Neuronal stem cell (in vitro differentiated cells): ENCODE results near the gene PC.

Experiments used
- DNase-seq: peaks from one replicate; pipeline ENCODE4 v3.0.0-alpha.2; 2013; ENCODE audit warnings: low spot score
- H2AFZ ChIP-seq: one replicate; pipeline ENCODE4 v1.6.1; 2013; ENCODE audit warnings: mild to moderate bottlenecking, low read length, inconsistent platforms
- H2AK5ac ChIP-seq: 2 replicates; pipeline ENCODE4 v1.6.1; 2013; ENCODE audit warnings: low read depth, mild to moderate bottlenecking, inconsistent platforms, low read length, moderate library complexity, mixed read lengths
- H2BK120ac ChIP-seq: 2 replicates; pipeline ENCODE4 v1.6.1; 2013; ENCODE audit warnings: low read depth, mild to moderate bottlenecking, inconsistent platforms, low read length, moderate library complexity, mixed read lengths
- H2BK12ac ChIP-seq: one replicate; pipeline ENCODE4 v1.6.1; 2013; ENCODE audit warnings: low read length, inconsistent platforms
- H2BK15ac ChIP-seq: 2 replicates; pipeline ENCODE4 v1.6.1; 2013; ENCODE audit warnings: mild to moderate bottlenecking, low read length, inconsistent platforms, mixed read lengths
- H2BK5ac ChIP-seq: one replicate; pipeline ENCODE4 v1.6.1; 2013; ENCODE audit warnings: inconsistent platforms, mild to moderate bottlenecking, low read length, moderate library complexity
- H3K14ac ChIP-seq: one replicate; pipeline ENCODE4 v1.6.1; 2013; ENCODE audit warnings: low read length, inconsistent platforms
- H3K18ac ChIP-seq: 2 replicates; pipeline ENCODE4 v1.6.1; 2013; ENCODE audit warnings: low read length, inconsistent platforms
- H3K23ac ChIP-seq: 2 replicates; pipeline ENCODE4 v1.6.1; 2013; ENCODE audit warnings: low read depth, mild to moderate bottlenecking, mixed read lengths, low read length, inconsistent platforms; ENCODE audit not compliant: poor library complexity
- H3K27ac ChIP-seq: replicated peaks from 3 replicates; pipeline ENCODE4 v1.5.1; 2013; ENCODE audit warnings: low read length, inconsistent platforms
- H3K27me3 ChIP-seq, 3 experiments: 2 replicates each; pipeline ENCODE4 v1.6.1; 2013; ENCODE audit warnings: low read length in 3 of 3, mild to moderate bottlenecking in 2 of 3, inconsistent platforms in 1 of 3, low read depth in 1 of 3, mixed read lengths in 1 of 3, moderate library complexity in 1 of 3; ENCODE audit not compliant: control insufficient read depth in 3 of 3, insufficient read depth in 3 of 3
- H3K36me3 ChIP-seq, 2 donors: replicated peaks in 1 of 2; 2 replicates each; pipeline ENCODE4 v1.6.1; 2013; ENCODE audit warnings: low read length in 2 of 2; ENCODE audit not compliant: control insufficient read depth in 2 of 2, insufficient read depth in 2 of 2
- H3K4ac ChIP-seq: 2 replicates; pipeline ENCODE4 v1.6.1; 2013; ENCODE audit warnings: inconsistent platforms, mild to moderate bottlenecking, low read length, moderate library complexity
- H3K4me1 ChIP-seq, 2 donors: 1 replicate in 1 of 2; 2 replicates in 1 of 2; pipeline ENCODE4 v1.6.1; 2013; ENCODE audit warnings: low read length in 2 of 2, low read depth in 1 of 2; ENCODE audit not compliant: control insufficient read depth in 2 of 2, insufficient read depth in 1 of 2
- H3K4me2 ChIP-seq: one replicate; pipeline ENCODE4 v1.6.1; 2013; ENCODE audit warnings: mild to moderate bottlenecking, low read length, inconsistent platforms; ENCODE audit not compliant: insufficient read depth, poor library complexity, severe bottlenecking
- H3K4me3 ChIP-seq, 2 donors: 2 replicates each; pipeline ENCODE4 v1.5.1; 2013; ENCODE audit warnings: low read length in 2 of 2, mild to moderate bottlenecking in 2 of 2, inconsistent platforms in 1 of 2, moderate library complexity in 1 of 2
- H3K79me1 ChIP-seq: one replicate; pipeline ENCODE4 v1.6.1; 2013; ENCODE audit warnings: low read depth, mild to moderate bottlenecking, inconsistent platforms, low read length, moderate library complexity
- H3K9ac ChIP-seq: one replicate; pipeline ENCODE4 v1.6.1; 2013; ENCODE audit warnings: mild to moderate bottlenecking, low read depth, low read length, inconsistent platforms; ENCODE audit not compliant: poor library complexity
- H3K9me3 ChIP-seq, 2 donors: replicated peaks in 1 of 2; 2 replicates each; pipeline versions ENCODE3 to v1.6.1; 2013; ENCODE audit warnings: low read length in 2 of 2, mild to moderate bottlenecking in 2 of 2, inconsistent platforms in 1 of 2, low read depth in 1 of 2, mixed read lengths in 1 of 2, moderate library complexity in 1 of 2; ENCODE audit not compliant: control insufficient read depth in 2 of 2, insufficient read depth in 1 of 2
- H4K8ac ChIP-seq: one replicate; pipeline ENCODE4 v1.6.1; 2013; ENCODE audit warnings: low read depth, mild to moderate bottlenecking, inconsistent platforms, low read length, moderate library complexity
- H4K91ac ChIP-seq: one replicate; pipeline ENCODE4 v1.6.1; 2013; ENCODE audit warnings: low read length, low read depth, mild to moderate bottlenecking, inconsistent platforms; ENCODE audit not compliant: poor library complexity
- WGBS, 2 donors: extraction: QIAGEN DNeasy Blood & Tissue Kit; methylation state at CpG; one replicate each; pipeline ENCODE4 v1.1.7; 2013; ENCODE audit warnings: missing lambda C conversion rate in 2 of 2, mixed read lengths in 1 of 2; ENCODE audit not compliant: insufficient read length in 2 of 2, insufficient replicate concordance in 1 of 2; ENCODE audit errors: extremely low coverage in 2 of 2; 5-methylcytosine and 5-hydroxymethylcytosine counted together

The PC gene

GRCh38 chr11:66851698-66852465 lies 106.3 kb downstream of the PC start:
- Histone ChIP-seq H2BK5ac (peak overlapping the region; percentile 55), H3K14ac (peak overlapping the region; percentile 21), H3K27ac (no peak overlapping the region), H3K18ac (peak overlapping the region; percentile 11), H3K4me2 (no peak overlapping the region), H3K4me1 (peaks cover 4 to 10% of the 10 kb centered on the region in 2 donors), H3K79me1 (peaks cover 6% of the 10 kb centered on the region), H3K4ac (no peak overlapping the region), H3K9ac (no peak overlapping the region), H3K4me3 (no peak overlapping the region), H3K23ac (no peak overlapping the region), H3K36me3 (peaks cover 12 to 27% of the 10 kb centered on the region in 2 donors), H2BK12ac (no peak overlapping the region), H2BK120ac (no peak overlapping the region), H3K27me3 (no peaks in the 10 kb centered on the region), H2BK15ac (no peak overlapping the region), H2AFZ (no peak overlapping the region), H4K91ac (no peak overlapping the region), H2AK5ac (peak overlapping the region; percentile 90), H3K9me3 (no peaks in the 10 kb centered on the region), H4K8ac (no peak overlapping the region)
- WGBS, 2 donors = no CpG with 5 or more reads among the region's 26 CpGs
- no peak for DNase-seq

DNA sequence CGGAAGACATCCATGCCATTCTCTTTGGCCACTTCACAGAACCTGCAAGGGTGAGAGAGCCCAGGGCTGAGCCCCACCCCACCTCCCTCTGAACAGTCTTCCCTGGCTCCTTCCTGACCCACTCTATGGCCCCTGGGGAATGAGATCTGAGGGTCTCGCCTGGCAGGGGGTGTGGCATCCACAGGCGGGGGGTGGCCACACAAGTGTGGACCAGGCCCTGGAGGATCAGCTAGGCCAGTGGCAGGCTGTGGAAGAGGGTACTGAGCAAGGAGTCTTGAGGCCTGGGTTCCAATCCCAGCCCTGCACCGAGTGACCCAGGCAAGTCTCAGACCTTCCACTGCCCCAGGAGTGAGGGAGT lies 107.0 kb downstream of the PC start:
- no peak overlapping the region for H3K23ac ChIP-seq
- no peak overlapping the region for H4K8ac ChIP-seq
- no peak overlapping the region for H2BK12ac ChIP-seq
- no peak overlapping the region for H3K18ac ChIP-seq
- H3K9ac ChIP-seq = peak overlapping the region; percentile 44
- no peak overlapping the region for H3K4me3 ChIP-seq
- H2BK15ac ChIP-seq = no peak overlapping the region
- H3K9me3 ChIP-seq = no peaks in the 10 kb centered on the region
- H3K4me2 ChIP-seq = no peak overlapping the region
- H2BK120ac ChIP-seq = no peak overlapping the region
- H2AFZ ChIP-seq = no peak overlapping the region
- no peaks in the 10 kb centered on the region for H3K27me3 ChIP-seq
- no peak overlapping the region for H3K27ac ChIP-seq
- no peak overlapping the region for H2AK5ac ChIP-seq
- H3K4me1 ChIP-seq = peaks cover 4 to 9% of the 10 kb centered on the region in 2 donors
- H2BK5ac ChIP-seq = no peak overlapping the region
- peaks cover 4% of the 10 kb centered on the region for H3K79me1 ChIP-seq
- H4K91ac ChIP-seq = no peak overlapping the region
- no peak overlapping the region for H3K4ac ChIP-seq
- H3K14ac ChIP-seq = no peak overlapping the region
- DNase-seq = no peak
- no CpG with 5 or more reads among the region's 4 CpGs for WGBS, 2 donors
- H3K36me3 ChIP-seq = peaks cover 17 to 34% of the 10 kb centered on the region in 2 donors

- no peak overlapping the region for H4K91ac ChIP-seq
- peaks cover 3 to 7% of the 10 kb centered on the region in 2 donors for H3K4me1 ChIP-seq
- H2AK5ac ChIP-seq = peak overlapping the region; percentile 46
- no peak overlapping the region for H4K8ac ChIP-seq
- H3K79me1 ChIP-seq = peaks cover 4% of the 10 kb centered on the region
- no peaks in the 10 kb centered on the region for H3K9me3 ChIP-seq
- no peak overlapping the region for H2BK5ac ChIP-seq
- no CpG with 5 or more reads among the region's 23 CpGs for WGBS, 2 donors
- H2BK120ac ChIP-seq = no peak overlapping the region
- H3K18ac ChIP-seq = no peak overlapping the region
- no peak overlapping the region for H3K4me3 ChIP-seq
- H3K4me2 ChIP-seq = no peak overlapping the region
- H3K27me3 ChIP-seq = no peaks in the 10 kb centered on the region
- H2BK12ac ChIP-seq = peak overlapping the region; percentile 41
- no peak overlapping the region for H2BK15ac ChIP-seq
- DNase-seq = no peak
- H3K4ac ChIP-seq = no peak overlapping the region
- no peak overlapping the region for H3K27ac ChIP-seq
- no peak overlapping the region for H3K14ac ChIP-seq
- no peak overlapping the region for H3K9ac ChIP-seq
- peak overlapping the region; percentile 80 for H3K23ac ChIP-seq
- H3K36me3 ChIP-seq = peaks cover 20 to 39% of the 10 kb centered on the region in 2 donors
- H2AFZ ChIP-seq = no peak overlapping the region
Observed at GRCh38 chr11:66850588-66851238, 107.5 kb downstream of the PC start.

DNA sequence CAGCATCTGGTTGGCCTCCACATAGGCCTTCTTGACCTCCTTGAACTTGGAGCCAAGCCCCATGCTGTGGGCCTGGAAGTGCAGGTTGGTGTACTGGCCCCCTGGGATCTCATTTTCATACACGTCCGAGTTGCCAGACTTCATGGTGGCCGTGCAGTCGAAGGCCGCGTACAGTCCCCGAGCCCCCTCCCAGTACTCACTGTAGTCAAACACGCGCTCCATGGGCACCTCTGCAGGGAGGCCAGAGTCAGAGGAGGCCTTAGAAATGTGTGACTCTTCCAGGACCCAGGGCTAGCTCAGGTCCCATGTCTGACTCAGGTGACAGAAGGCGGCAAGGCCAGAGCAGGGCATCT lies 108.0 kb downstream of the PC start:
- H3K9ac ChIP-seq = no peak overlapping the region
- H3K27ac ChIP-seq = no peak overlapping the region
- H3K14ac ChIP-seq = no peak overlapping the region
- H4K91ac ChIP-seq = no peak overlapping the region
- H2BK5ac ChIP-seq = no peak overlapping the region
- H3K4ac ChIP-seq = no peak overlapping the region
- peaks cover 4% of the 10 kb centered on the region for H3K79me1 ChIP-seq
- no peak overlapping the region for H3K18ac ChIP-seq
- H3K27me3 ChIP-seq = no peaks in the 10 kb centered on the region
- H2AFZ ChIP-seq = no peak overlapping the region
- no peak overlapping the region for H2BK120ac ChIP-seq
- peak overlapping the region; percentile 93 for H3K23ac ChIP-seq
- H2BK15ac ChIP-seq = no peak overlapping the region
- H2AK5ac ChIP-seq = no peak overlapping the region
- no peak for DNase-seq
- WGBS, 2 donors = no CpG with 5 or more reads among the region's 10 CpGs
- H3K4me2 ChIP-seq = no peak overlapping the region
- H3K4me1 ChIP-seq = peaks cover 0 to 2% of the 10 kb centered on the region in 2 donors
- H2BK12ac ChIP-seq = no peak overlapping the region
- H3K4me3 ChIP-seq = no peak overlapping the region
- peaks cover 25 to 44% of the 10 kb centered on the region in 2 donors for H3K36me3 ChIP-seq
- no peaks in the 10 kb centered on the region for H3K9me3 ChIP-seq
- H4K8ac ChIP-seq = no peak overlapping the region
